Measurements from ENCODE around the gene FLOT2. TPM values are rescaled to one million over a fixed set of nuclear protein-coding genes. Genes with fewer than 3 reads are reported as not detected.
"Not testable (repeated sequence)": the region's sequence is repeated elsewhere in the genome, so short reads cannot be mapped to it uniquely, and the experiment has no call there.

The FLOT2 gene
- total RNA-seq, 1 experiment from 2014 or later = 44.7 TPM

- not testable (repeated sequence) for DNase-seq; H3K36me3 ChIP-seq; H3K4me3 ChIP-seq; H3K9me3 ChIP-seq (replicated peaks); H3K27ac ChIP-seq; H3K27me3 ChIP-seq
- H3K4me1 ChIP-seq = peaks cover 15% of the 10 kb centered on the region; the same call in 1 of the 2 replicates
Measured at GRCh38 chr17:28893248-28894183, 4.0 kb downstream of the FLOT2 start.

GRCh38 chr17:28892024-28892423, 5.5 kb downstream of the FLOT2 start:
- H3K4me3 ChIP-seq = no peak overlapping the region
- H3K27me3 ChIP-seq = no peaks in the 10 kb centered on the region
- peaks cover 8% of the 10 kb centered on the region; the same call in 1 of the 2 replicates for H3K4me1 ChIP-seq
- no peaks in the 10 kb centered on the region for H3K9me3 ChIP-seq (replicated peaks)
- H3K36me3 ChIP-seq = no peaks in the 10 kb centered on the region; the same call in 1 of the 2 replicates
- no peak for DNase-seq
- no peak overlapping the region for H3K27ac ChIP-seq

- no peak overlapping the region for H3K27ac ChIP-seq
- H3K36me3 ChIP-seq = no peaks in the 10 kb centered on the region; the same call in 1 of the 2 replicates
- H3K9me3 ChIP-seq (replicated peaks) = no peaks in the 10 kb centered on the region
- no peak for DNase-seq
- H3K4me3 ChIP-seq = no peak overlapping the region
- H3K27me3 ChIP-seq = no peaks in the 10 kb centered on the region
- peaks cover 3% of the 10 kb centered on the region; the same call in 1 of the 2 replicates for H3K4me1 ChIP-seq
Measured at GRCh38 chr17:28891201-28891600, 6.3 kb downstream of the FLOT2 start.

GRCh38 chr17:28889996-28890395, 7.5 kb downstream of the FLOT2 start:
- Histone ChIP-seq H3K9me3 (replicated peaks) (no peaks in the 10 kb centered on the region), H3K4me1 (no peaks in the 10 kb centered on the region), H3K4me3 (no peak overlapping the region), H3K27ac (no peak overlapping the region), H3K27me3 (no peaks in the 10 kb centered on the region), H3K36me3 (no peaks in the 10 kb centered on the region; the same call in 1 of the 2 replicates)
- DNase-seq = no peak

- Histone ChIP-seq H3K36me3 (no peaks in the 10 kb centered on the region; the same call in 1 of the 2 replicates), H3K4me3 (no peak overlapping the region), H3K9me3 (replicated peaks) (no peaks in the 10 kb centered on the region), H3K4me1 (no peaks in the 10 kb centered on the region), H3K27me3 (no peaks in the 10 kb centered on the region), H3K27ac (no peak overlapping the region)
- DNase-seq = no peak
Measured at GRCh38 chr17:28888832-28889231, 8.7 kb downstream of the FLOT2 start.

GRCh38 chr17:28887871-28888471, 9.6 kb downstream of the FLOT2 start:
- H3K27ac ChIP-seq = no peak overlapping the region
- DNase-seq = no peak
- no peaks in the 10 kb centered on the region for H3K27me3 ChIP-seq
- H3K9me3 ChIP-seq (replicated peaks) = no peaks in the 10 kb centered on the region
- no peaks in the 10 kb centered on the region for H3K4me1 ChIP-seq
- no peaks in the 10 kb centered on the region for H3K36me3 ChIP-seq
- no peak overlapping the region for H3K4me3 ChIP-seq

GRCh38 chr17:28885951-28886350, 11.6 kb downstream of the FLOT2 start:
- no peak for DNase-seq
- no peaks in the 10 kb centered on the region for H3K4me1 ChIP-seq
- H3K9me3 ChIP-seq (replicated peaks) = no peaks in the 10 kb centered on the region
- H3K4me3 ChIP-seq = no peak overlapping the region
- no peak overlapping the region for H3K27ac ChIP-seq
- H3K36me3 ChIP-seq = no peaks in the 10 kb centered on the region
- no peaks in the 10 kb centered on the region for H3K27me3 ChIP-seq

- Histone ChIP-seq H3K9me3 (replicated peaks) (no peaks in the 10 kb centered on the region), H3K27ac (no peak overlapping the region), H3K4me3 (no peak overlapping the region), H3K27me3 (no peaks in the 10 kb centered on the region), H3K4me1 (no peaks in the 10 kb centered on the region), H3K36me3 (no peaks in the 10 kb centered on the region; the same call in 1 of the 2 replicates)
- no peak for DNase-seq
Measured at GRCh38 chr17:28885363-28885762, 12.2 kb downstream of the FLOT2 start.

GRCh38 chr17:28883967-28884702, 13.4 kb downstream of the FLOT2 start:
- H3K4me1 ChIP-seq = no peaks in the 10 kb centered on the region
- H3K36me3 ChIP-seq = no peaks in the 10 kb centered on the region; the same call in 1 of the 2 replicates

GRCh38 chr17:28882154-28882895, 15.2 kb downstream of the FLOT2 start:
- Histone ChIP-seq H3K27ac (no peak overlapping the region), H3K4me3 (no peak overlapping the region), H3K36me3 (no peaks in the 10 kb centered on the region; the same call in 1 of the 2 replicates), H3K9me3 (replicated peaks) (no peaks in the 10 kb centered on the region), H3K4me1 (no peaks in the 10 kb centered on the region), H3K27me3 (no peaks in the 10 kb centered on the region)
- DNase-seq = no peak

More at GRCh38 chr17:28883967-28884702, 13.4 kb downstream of the FLOT2 start:
- no peaks in the 10 kb centered on the region for H3K9me3 ChIP-seq (replicated peaks)
- no peak overlapping the region for H3K4me3 ChIP-seq
- H3K27me3 ChIP-seq = no peaks in the 10 kb centered on the region
- DNase-seq = no peak
- no peak overlapping the region for H3K27ac ChIP-seq

- Histone ChIP-seq H3K9me3 (replicated peaks) (no peaks in the 10 kb centered on the region), H3K27ac (no peak overlapping the region), H3K36me3 (no peaks in the 10 kb centered on the region; the same call in 1 of the 2 replicates), H3K4me1 (no peaks in the 10 kb centered on the region), H3K27me3 (no peaks in the 10 kb centered on the region), H3K4me3 (no peak overlapping the region)
- no peak for DNase-seq
Measured at GRCh38 chr17:28881533-28882056, 15.9 kb downstream of the FLOT2 start.

GRCh38 chr17:28880572-28880945, 17.0 kb downstream of the FLOT2 start:
- H3K27ac ChIP-seq = no peak overlapping the region
- DNase-seq = no peak
- no peaks in the 10 kb centered on the region for H3K27me3 ChIP-seq
- no peak overlapping the region for H3K4me3 ChIP-seq
- H3K9me3 ChIP-seq (replicated peaks) = no peaks in the 10 kb centered on the region
- no peaks in the 10 kb centered on the region; the same call in 1 of the 2 replicates for H3K36me3 ChIP-seq
- no peaks in the 10 kb centered on the region for H3K4me1 ChIP-seq

GRCh38 chr17:28879886-28880571, 17.5 kb downstream of the FLOT2 start:
- Histone ChIP-seq H3K27me3 (no peaks in the 10 kb centered on the region), H3K4me3 (no peak overlapping the region), H3K27ac (no peak overlapping the region), H3K9me3 (replicated peaks) (no peaks in the 10 kb centered on the region), H3K36me3 (no peaks in the 10 kb centered on the region; the same call in 1 of the 2 replicates), H3K4me1 (no peaks in the 10 kb centered on the region)
- no peak for DNase-seq
